Fibroblast of villous mesenchyme (primary cell): ENCODE data around the gene MED10. TPM values are rescaled to one million over a fixed set of nuclear protein-coding genes. Genes with fewer than 3 reads are reported as not detected.

ENCODE experiments used
- DNase-seq: peaks from one replicate; pipeline ENCODE4 v3.0.0-alpha.2; 2010; ENCODE audit warnings: low read depth
- H3K4me3 ChIP-seq: 2 replicates; pipeline ENCODE4 v1.5.1; 2011; ENCODE audit warnings: low read depth, mild to moderate bottlenecking, low read length
- total RNA-seq: library from RNA; depleted of rRNA; stranded (reverse); fragments of >200 nt; gene quantifications from 2 replicates; pipeline ENCODE4 v1.2.3, GENCODE V29; 2012
- TF ChIP-seq, protein P1 (sequence below): IDR thresholded peaks from 2 replicates; pipeline ENCODE4 v1.5.1; 2012; ENCODE audit warnings: low read depth, mild to moderate bottlenecking, low read length; ENCODE audit not compliant: insufficient read depth

MED10 gene
- total RNA-seq, 1 donor = 8.6 TPM

DNA sequence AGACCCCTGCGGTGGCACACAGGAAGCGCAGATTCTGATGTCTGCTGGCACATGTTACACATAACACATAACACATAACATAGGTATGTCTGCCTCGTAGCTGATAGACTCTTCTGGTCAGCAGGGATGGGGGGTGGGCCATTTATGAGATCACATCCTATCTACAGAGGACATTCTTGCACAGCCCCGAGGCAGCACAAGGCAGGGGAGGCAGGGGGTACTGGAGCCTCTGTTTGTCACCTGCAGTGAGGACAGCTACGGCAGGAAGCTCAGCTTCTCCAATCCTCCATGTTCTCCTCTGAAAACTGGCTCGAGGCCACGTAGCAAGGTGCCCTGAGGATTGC, 16.7 kb upstream of the MED10 start:
- no peak for DNase-seq
- TF ChIP-seq, protein P1, sequence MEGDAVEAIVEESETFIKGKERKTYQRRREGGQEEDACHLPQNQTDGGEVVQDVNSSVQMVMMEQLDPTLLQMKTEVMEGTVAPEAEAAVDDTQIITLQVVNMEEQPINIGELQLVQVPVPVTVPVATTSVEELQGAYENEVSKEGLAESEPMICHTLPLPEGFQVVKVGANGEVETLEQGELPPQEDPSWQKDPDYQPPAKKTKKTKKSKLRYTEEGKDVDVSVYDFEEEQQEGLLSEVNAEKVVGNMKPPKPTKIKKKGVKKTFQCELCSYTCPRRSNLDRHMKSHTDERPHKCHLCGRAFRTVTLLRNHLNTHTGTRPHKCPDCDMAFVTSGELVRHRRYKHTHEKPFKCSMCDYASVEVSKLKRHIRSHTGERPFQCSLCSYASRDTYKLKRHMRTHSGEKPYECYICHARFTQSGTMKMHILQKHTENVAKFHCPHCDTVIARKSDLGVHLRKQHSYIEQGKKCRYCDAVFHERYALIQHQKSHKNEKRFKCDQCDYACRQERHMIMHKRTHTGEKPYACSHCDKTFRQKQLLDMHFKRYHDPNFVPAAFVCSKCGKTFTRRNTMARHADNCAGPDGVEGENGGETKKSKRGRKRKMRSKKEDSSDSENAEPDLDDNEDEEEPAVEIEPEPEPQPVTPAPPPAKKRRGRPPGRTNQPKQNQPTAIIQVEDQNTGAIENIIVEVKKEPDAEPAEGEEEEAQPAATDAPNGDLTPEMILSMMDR = no peak
- no peak overlapping the region for H3K4me3 ChIP-seq

DNA sequence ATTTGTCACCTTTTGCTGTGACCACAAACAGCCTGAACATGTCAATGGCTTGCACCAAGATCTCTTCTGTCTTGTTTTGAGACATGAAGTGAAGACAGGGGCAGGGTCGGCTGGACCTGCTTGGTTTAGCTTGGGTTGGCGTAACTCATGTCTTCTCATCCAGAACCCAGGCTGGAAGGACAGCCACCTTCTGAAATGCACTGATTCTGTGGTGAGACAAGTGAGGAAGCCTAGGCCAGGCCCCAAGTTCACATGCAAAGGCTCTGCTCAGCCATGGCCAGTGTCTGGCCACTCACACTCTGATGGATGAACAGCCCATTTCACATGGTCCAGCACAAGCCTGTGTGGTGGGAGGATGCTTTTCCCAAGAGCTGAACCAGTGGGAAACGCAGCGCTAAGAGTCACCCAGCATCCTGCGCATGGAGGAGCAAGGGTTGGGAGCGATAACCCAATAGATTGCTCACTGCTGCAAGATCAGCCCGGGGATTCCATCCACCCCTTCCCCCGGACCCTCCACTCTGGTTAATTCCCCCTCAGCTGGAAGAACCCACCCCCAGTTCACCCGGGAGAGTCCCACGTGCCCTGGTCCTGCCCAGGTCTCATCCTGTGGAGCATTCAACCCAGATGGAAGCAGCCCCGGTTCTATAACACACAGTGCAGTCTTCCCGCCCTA, 16.2 kb upstream of the MED10 start:
- DNase-seq = no peak
- no peak overlapping the region for H3K4me3 ChIP-seq
- TF ChIP-seq, protein P1 = no peak

DNA sequence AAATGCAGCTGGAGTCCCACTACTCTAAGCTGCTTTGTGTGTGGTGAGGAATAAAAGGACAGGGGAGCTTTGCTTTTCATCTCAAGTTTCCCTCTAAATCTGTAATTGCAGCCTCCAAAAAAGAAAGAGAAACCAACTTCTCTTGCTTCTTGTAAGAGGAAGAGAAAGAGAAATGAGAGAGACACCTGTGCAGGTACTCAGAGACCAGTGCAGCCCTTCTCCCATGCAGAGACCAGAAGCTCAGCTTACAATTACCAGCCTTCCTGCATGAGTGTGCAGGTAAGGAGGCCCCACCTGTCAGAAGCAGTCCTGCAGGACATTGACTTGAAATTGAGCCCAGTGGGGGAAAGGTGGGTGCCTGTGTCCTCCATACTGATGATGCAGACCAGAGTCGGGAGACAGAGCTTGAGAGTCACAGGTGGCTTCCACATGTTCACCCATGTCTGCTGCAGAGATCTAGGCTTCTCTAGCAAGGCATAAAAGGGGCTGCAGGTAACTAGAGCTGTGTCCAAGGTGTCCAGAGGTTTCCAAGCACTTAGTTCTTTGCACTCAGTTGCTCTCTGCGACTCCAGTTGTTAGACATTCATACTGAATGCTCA, 15.3 kb upstream of the MED10 start:
- H3K4me3 ChIP-seq = no peak overlapping the region
- no peak for DNase-seq
- TF ChIP-seq, protein P1 = no peak

DNA sequence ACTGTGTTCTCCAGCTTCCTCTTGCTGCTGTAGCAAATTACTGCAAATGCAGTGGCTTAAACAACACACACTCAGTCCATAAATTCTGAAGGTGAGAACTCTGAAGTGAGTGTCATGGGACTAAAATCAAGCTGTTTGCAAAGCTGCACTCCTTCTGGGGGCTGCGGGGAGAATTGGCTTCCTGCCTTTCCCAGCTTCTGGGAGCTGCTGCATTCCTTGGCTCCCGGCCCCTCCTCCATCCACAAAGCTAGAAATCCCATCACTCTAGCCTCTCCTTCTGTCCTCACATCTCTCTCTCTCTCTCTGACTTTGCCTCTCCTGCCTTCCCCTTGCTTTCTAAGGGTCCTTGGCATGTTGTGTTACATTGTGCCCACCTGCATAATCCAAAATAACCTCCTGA, 14.2 kb upstream of the MED10 start:
- no peak overlapping the region for H3K4me3 ChIP-seq
- no peak for DNase-seq
- TF ChIP-seq, protein P1 = no peak

DNA sequence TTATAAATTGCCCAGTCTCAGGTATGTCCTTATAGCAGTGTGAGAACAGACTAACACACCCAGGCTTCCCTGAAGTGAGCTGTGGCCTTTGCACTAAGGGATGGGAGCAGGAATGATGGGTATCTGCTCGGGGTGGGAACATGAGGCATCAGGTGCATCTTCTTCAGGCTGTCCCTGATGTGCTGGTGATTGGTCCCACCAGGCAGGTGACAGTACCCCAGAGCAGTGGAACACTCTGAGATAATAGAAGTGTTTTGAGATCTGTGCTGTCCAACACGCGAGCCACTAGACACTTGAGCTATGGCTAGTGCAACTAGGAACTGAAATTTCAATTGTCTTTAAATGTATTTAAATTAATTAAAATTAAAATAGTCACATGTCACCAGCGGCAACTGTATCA, 12.8 kb upstream of the MED10 start:
- H3K4me3 ChIP-seq = no peak overlapping the region
- no peak for DNase-seq
- TF ChIP-seq, protein P1 = no peak

DNA sequence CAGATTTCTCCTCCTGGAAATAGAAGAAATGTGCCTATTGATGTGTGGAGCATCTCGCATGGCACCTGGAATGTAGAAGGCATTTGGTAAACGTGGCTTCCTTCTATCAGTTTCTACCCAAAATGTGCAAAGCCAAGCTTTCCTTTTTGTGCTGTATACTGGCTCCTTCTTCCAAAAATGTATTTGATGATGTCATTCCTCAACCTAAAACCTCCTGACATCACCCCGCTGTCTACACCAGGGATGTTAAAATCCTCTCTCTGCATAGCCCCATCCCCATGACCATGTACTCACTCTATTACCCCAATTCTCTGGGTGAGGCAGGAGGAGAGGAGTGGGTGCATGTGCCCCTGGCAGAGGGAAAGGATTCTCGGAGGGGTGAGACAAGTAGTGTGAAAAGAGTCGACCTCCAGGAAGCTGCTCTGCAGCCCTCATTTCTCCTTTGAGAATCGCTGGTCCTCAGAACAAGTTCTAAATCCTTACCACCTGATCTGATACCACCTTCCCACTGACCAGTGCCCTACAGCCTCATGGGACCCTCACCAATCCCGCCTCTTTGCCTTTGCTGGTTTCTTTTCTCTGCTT, 11.7 kb upstream of the MED10 start:
- TF ChIP-seq, protein P1 = no peak
- no peak for DNase-seq
- H3K4me3 ChIP-seq = no peak overlapping the region
